Endodermal cell (in vitro differentiated cells): ENCODE results near the gene GPC3. TPM values are rescaled to one million over a fixed set of nuclear protein-coding genes. Genes with fewer than 3 reads are reported as not detected.

Source experiments
- DNase-seq: peaks from one replicate; pipeline ENCODE4 v3.0.0-alpha.2; 2017
- H3K27ac ChIP-seq: 2 replicates; pipeline ENCODE4 v1.5.1; 2013; ENCODE audit warnings: mild to moderate bottlenecking, low read depth, low read length, moderate library complexity
- H3K27me3 ChIP-seq: 2 replicates; pipeline ENCODE4 v1.6.1; 2013; ENCODE audit warnings: mild to moderate bottlenecking, low read length, moderate library complexity; ENCODE audit not compliant: insufficient read depth, control insufficient read depth, poor library complexity, severe bottlenecking
- H3K36me3 ChIP-seq: 2 replicates; pipeline ENCODE4 v1.7.0; 2013; ENCODE audit warnings: mild to moderate bottlenecking, low read length, moderate library complexity; ENCODE audit not compliant: control insufficient read depth, insufficient read depth
- H3K4me1 ChIP-seq: one replicate; pipeline ENCODE4 v1.7.0; 2013; ENCODE audit warnings: low read length; ENCODE audit not compliant: control insufficient read depth, insufficient read depth
- H3K4me3 ChIP-seq: 2 replicates; pipeline ENCODE4 v1.5.1; 2013; ENCODE audit warnings: mild to moderate bottlenecking, low read length, moderate library complexity
- H3K9ac ChIP-seq: 2 replicates; pipeline ENCODE4 v1.6.1; 2013; ENCODE audit warnings: mild to moderate bottlenecking, low read length, moderate library complexity; ENCODE audit not compliant: poor library complexity, severe bottlenecking; ENCODE audit errors: extremely low read depth
- H3K9me3 ChIP-seq: 2 replicates; pipeline ENCODE4 v1.6.1; 2013; ENCODE audit warnings: mild to moderate bottlenecking, low read length, moderate library complexity; ENCODE audit not compliant: control insufficient read depth
- H3K27ac Mint-ChIP-seq: 2 replicates; pipeline ENCODE4 v1.8.0; 2020; ENCODE audit warnings: mixed read lengths
- H3K27me3 Mint-ChIP-seq: 2 replicates; pipeline ENCODE4 v1.8.0; 2021; ENCODE audit warnings: mild to moderate bottlenecking, mixed read lengths; ENCODE audit not compliant: insufficient read depth
- H3K36me3 Mint-ChIP-seq: 2 replicates; pipeline ENCODE4 v1.8.0; 2020; ENCODE audit warnings: low read depth, mixed read lengths
- H3K4me1 Mint-ChIP-seq: 2 replicates; pipeline ENCODE4 v1.8.0; 2020; ENCODE audit warnings: mixed read lengths
- H3K4me3 Mint-ChIP-seq: 2 replicates; pipeline ENCODE4 v1.8.0; 2020; ENCODE audit warnings: mild to moderate bottlenecking, moderate library complexity, mixed read lengths
- H3K9me3 Mint-ChIP-seq: 2 replicates; pipeline ENCODE4 v1.8.0; 2020; ENCODE audit warnings: mild to moderate bottlenecking, mixed read lengths
- CTCF ChIP-seq: fragments of 200-600 bp; sonication (generic); conservative IDR thresholded peaks from 2 replicates; pipeline ENCODE4 v1.5.0; 2021; ENCODE audit warnings: antibody characterized with exemption, mild to moderate bottlenecking
- WGBS, 2 experiments: methylation state at CpG; one replicate each; pipeline versions ENCODE4 v1.1.5 to v1.1.7; 2013; ENCODE audit warnings: missing lambda C conversion rate in 2 of 2, mixed read lengths in 1 of 2; ENCODE audit not compliant: insufficient coverage in 1 of 2, insufficient read length in 1 of 2; 5-methylcytosine and 5-hydroxymethylcytosine counted together
- total RNA-seq, 2 donors: library from RNA; stranded (reverse); fragmentation: NEBNext Ultra II Directional in 1 of 2; extraction: Animal tissue kit (Norgen Biotek cat#: 25700) in 1 of 2; gene quantifications; 2 replicates in 1 of 2; 3 replicates in 1 of 2; pipeline ENCODE4 v1.2.1, GENCODE V29; 2021

GPC3 gene
- total RNA-seq, 2 donors from 2014 or later = 39.5 to 125 TPM

DNA sequence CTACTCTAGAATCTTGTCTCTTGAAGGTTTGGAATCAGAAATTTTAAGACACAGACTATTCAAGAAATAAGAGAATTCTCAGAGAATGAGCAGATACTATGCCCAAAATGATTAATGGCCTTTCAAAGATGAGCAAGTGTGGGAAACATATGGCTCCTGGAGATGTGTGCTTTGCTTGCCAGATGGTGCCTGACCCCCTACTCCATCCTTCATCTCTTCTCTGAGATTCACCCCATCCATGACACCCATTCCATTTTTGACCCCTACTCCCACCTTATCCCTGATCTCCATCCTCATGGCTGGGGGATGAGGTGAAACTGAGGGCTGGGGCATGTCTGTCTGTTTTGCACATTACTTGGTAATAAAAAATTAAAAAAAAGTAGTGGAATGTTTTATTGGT lies 75.5 kb downstream of the GPC3 start:
- Mint-ChIP-seq H3K36me3 (no peaks in the 10 kb centered on the region), H3K4me1 (peaks cover 48% of the 10 kb centered on the region)

DNA sequence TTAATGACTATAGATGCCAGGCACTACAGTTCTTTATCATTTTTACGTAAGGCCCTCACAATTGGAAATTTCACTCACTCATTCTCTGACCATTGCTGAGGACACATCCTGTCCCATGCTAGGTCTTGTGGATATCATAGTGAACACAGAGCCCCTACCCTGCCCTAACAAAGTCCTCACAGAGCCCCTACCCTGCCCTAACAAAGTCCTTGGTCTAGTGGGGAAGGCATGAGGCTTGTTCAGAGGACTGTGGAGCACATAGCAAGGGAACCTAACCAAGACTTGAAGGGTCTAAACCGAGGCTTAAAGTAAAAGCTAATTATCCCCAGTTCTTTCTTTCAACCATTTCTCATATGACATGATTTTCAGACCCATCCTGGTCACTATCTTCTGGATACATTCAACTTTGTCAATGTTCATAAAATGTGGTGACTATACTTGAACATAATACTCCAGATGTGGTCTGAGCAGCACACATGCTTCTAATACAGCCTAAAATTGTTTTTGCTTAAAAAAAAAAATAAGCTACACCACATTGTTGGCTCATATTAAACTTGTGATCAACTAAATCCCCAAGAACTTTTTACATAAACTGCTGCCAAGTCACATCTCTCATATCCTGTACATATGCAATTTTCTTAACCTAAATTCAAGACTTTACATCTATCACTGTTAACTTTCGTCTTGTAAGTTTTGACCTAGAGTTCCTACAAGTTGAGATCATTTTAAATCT lies 77.0 kb downstream of the GPC3 start:
- Mint-ChIP-seq H3K36me3 (no peaks in the 10 kb centered on the region), H3K9me3 (no peaks in the 10 kb centered on the region), H3K4me1 (peaks cover 49% of the 10 kb centered on the region), H3K4me3 (no peak overlapping the region), H3K27ac (no peak overlapping the region), H3K27me3 (no peaks in the 10 kb centered on the region)
- Histone ChIP-seq H3K36me3 (no peaks in the 10 kb centered on the region), H3K9me3 (no peaks in the 10 kb centered on the region), H3K27ac (no peak overlapping the region), H3K4me1 (no peaks in the 10 kb centered on the region), H3K27me3 (no peaks in the 10 kb centered on the region), H3K9ac (no peak overlapping the region), H3K4me3 (no peak overlapping the region)
- no peak for DNase-seq
- whole genome bisulfite sequencing, 2 experiments = 100% methylated on average over 3 of the region's 3 CpGs; no CpG with 5 or more reads in 1 of the 2 experiments
- no peak for TF ChIP-seq CTCF

More for the DNA sequence above, 75.5 kb downstream of the GPC3 start:
- Histone ChIP-seq H3K27me3 (no peaks in the 10 kb centered on the region), H3K9me3 (no peaks in the 10 kb centered on the region), H3K9ac (no peak overlapping the region), H3K4me3 (no peak overlapping the region), H3K27ac (no peak overlapping the region), H3K36me3 (no peaks in the 10 kb centered on the region), H3K4me1 (no peaks in the 10 kb centered on the region)
- no peaks in the 10 kb centered on the region for H3K9me3 Mint-ChIP-seq
- no peak for DNase-seq
- no peaks in the 10 kb centered on the region for H3K27me3 Mint-ChIP-seq
- no peak overlapping the region for H3K27ac Mint-ChIP-seq
- TF ChIP-seq CTCF = no peak
- no peak overlapping the region for H3K4me3 Mint-ChIP-seq

DNA sequence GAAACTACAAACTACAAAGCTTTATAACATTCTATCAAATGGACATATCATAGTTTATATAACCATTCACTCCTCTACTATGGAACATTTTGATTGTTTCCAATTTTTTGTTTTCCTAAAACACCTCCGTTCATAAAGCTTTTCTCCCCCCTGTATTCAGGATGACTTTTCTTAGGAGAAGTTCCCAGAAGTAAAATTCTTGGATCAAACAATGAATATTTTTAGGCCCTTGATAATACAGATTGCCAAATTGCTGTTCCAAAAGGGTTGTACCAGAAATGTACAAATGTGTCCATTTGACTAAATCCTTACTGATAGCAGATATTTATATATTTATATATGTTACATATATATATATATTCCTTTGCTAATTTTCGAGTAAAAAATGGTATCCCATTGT lies 77.8 kb downstream of the GPC3 start:
- Mint-ChIP-seq H3K4me3 (no peak overlapping the region), H3K27me3 (no peaks in the 10 kb centered on the region), H3K9me3 (no peaks in the 10 kb centered on the region), H3K4me1 (peaks cover 42% of the 10 kb centered on the region), H3K27ac (no peak overlapping the region), H3K36me3 (peaks cover 3% of the 10 kb centered on the region)
- 100% methylated on average over 2 of the region's 2 CpGs; no CpG with 5 or more reads in 1 of the 2 experiments for WGBS, 2 experiments
- Histone ChIP-seq H3K4me3 (no peak overlapping the region), H3K27me3 (no peaks in the 10 kb centered on the region), H3K36me3 (no peaks in the 10 kb centered on the region), H3K9me3 (no peaks in the 10 kb centered on the region), H3K9ac (no peak overlapping the region), H3K27ac (no peak overlapping the region), H3K4me1 (no peaks in the 10 kb centered on the region)
- no peak for TF ChIP-seq CTCF
- no peak for DNase-seq
